Measurements from ENCODE around the gene RIMKLB. TPM values are rescaled to one million over a fixed set of nuclear protein-coding genes. Genes with fewer than 3 reads are reported as not detected.
A peak's percentile ranks its signal among the peaks of the same experiment; 100 is the strongest.

The RIMKLB gene
- total RNA-seq, 1 experiment from 2014 or later: 42.4 TPM

- no peak overlapping the region for H3K4me3 ChIP-seq (ENCODE audit: insufficient read depth, low read depth, low read length)
- no peaks in the 10 kb centered on the region for H3K27me3 ChIP-seq (ENCODE audit: control insufficient read depth, insufficient read depth, low read length)
- H3K36me3 ChIP-seq (replicated peaks; ENCODE audit: control insufficient read depth, insufficient read depth, low read length): no peaks in the 10 kb centered on the region
- DNase-seq: no peak
Measured at GRCh38 chr12:8678661-8679111, 19.1 kb upstream of the RIMKLB start.

- Histone ChIP-seq H3K27me3 (ENCODE audit: control insufficient read depth, insufficient read depth, low read length) (no peaks in the 10 kb centered on the region), H3K36me3 (replicated peaks; ENCODE audit: control insufficient read depth, insufficient read depth, low read length) (no peaks in the 10 kb centered on the region), H3K4me3 (ENCODE audit: insufficient read depth, low read depth, low read length) (no peak overlapping the region)
- DNase-seq: peak; percentile 60
Measured at GRCh38 chr12:8680533-8680932, 17.3 kb upstream of the RIMKLB start.

GRCh38 chr12:8681129-8681884 lies 16.5 kb upstream of the RIMKLB start:
- peak; percentile 52 for DNase-seq
- Histone ChIP-seq H3K4me3 (ENCODE audit: insufficient read depth, low read depth, low read length) (no peak overlapping the region), H3K36me3 (replicated peaks; ENCODE audit: control insufficient read depth, insufficient read depth, low read length) (no peaks in the 10 kb centered on the region), H3K27me3 (ENCODE audit: control insufficient read depth, insufficient read depth, low read length) (no peaks in the 10 kb centered on the region)

GRCh38 chr12:8685051-8685450 lies 12.7 kb upstream of the RIMKLB start:
- no peak overlapping the region for H3K4me3 ChIP-seq (ENCODE audit: insufficient read depth, low read depth, low read length)
- H3K27me3 ChIP-seq (ENCODE audit: control insufficient read depth, insufficient read depth, low read length): no peaks in the 10 kb centered on the region
- H3K36me3 ChIP-seq (replicated peaks; ENCODE audit: control insufficient read depth, insufficient read depth, low read length): no peaks in the 10 kb centered on the region
- no peak for DNase-seq

GRCh38 chr12:8687846-8688601 lies 9.8 kb upstream of the RIMKLB start:
- no peaks in the 10 kb centered on the region for H3K27me3 ChIP-seq (ENCODE audit: control insufficient read depth, insufficient read depth, low read length)
- H3K4me3 ChIP-seq (ENCODE audit: insufficient read depth, low read depth, low read length): no peak overlapping the region
- DNase-seq: peak; percentile 69
- no peaks in the 10 kb centered on the region for H3K36me3 ChIP-seq (replicated peaks; ENCODE audit: control insufficient read depth, insufficient read depth, low read length)

- peak; percentile 56 for DNase-seq
- no peaks in the 10 kb centered on the region for H3K27me3 ChIP-seq (ENCODE audit: control insufficient read depth, insufficient read depth, low read length)
Measured at GRCh38 chr12:8689681-8690080, 8.1 kb upstream of the RIMKLB start.

GRCh38 chr12:8692573-8692972 lies 5.2 kb upstream of the RIMKLB start:
- Histone ChIP-seq H3K27me3 (ENCODE audit: control insufficient read depth, insufficient read depth, low read length) (no peaks in the 10 kb centered on the region), H3K4me3 (ENCODE audit: insufficient read depth, low read depth, low read length) (no peak overlapping the region)
- DNase-seq: peak; percentile 85

More at GRCh38 chr12:8689681-8690080, 8.1 kb upstream of the RIMKLB start:
- Histone ChIP-seq H3K4me3 (ENCODE audit: insufficient read depth, low read depth, low read length) (no peak overlapping the region), H3K36me3 (replicated peaks; ENCODE audit: control insufficient read depth, insufficient read depth, low read length) (no peaks in the 10 kb centered on the region)

GRCh38 chr12:8695116-8695515 lies 2.7 kb upstream of the RIMKLB start:
- H3K4me3 ChIP-seq (ENCODE audit: insufficient read depth, low read depth, low read length): no peak overlapping the region
- no peaks in the 10 kb centered on the region; the same call in 1 of the 2 replicates for H3K36me3 ChIP-seq (replicated peaks; ENCODE audit: control insufficient read depth, insufficient read depth, low read length)
- no peaks in the 10 kb centered on the region for H3K27me3 ChIP-seq (ENCODE audit: control insufficient read depth, insufficient read depth, low read length)
- no peak for DNase-seq

More at GRCh38 chr12:8692573-8692972, 5.2 kb upstream of the RIMKLB start:
- no peaks in the 10 kb centered on the region for H3K36me3 ChIP-seq (replicated peaks; ENCODE audit: control insufficient read depth, insufficient read depth, low read length)

GRCh38 chr12:8696442-8697090 lies 1.2 kb upstream of the RIMKLB start:
- DNase-seq: peak; percentile 45
- H3K4me3 ChIP-seq (ENCODE audit: insufficient read depth, low read depth, low read length): peak overlapping the region; percentile 97
- H3K36me3 ChIP-seq (replicated peaks; ENCODE audit: control insufficient read depth, insufficient read depth, low read length): no peaks in the 10 kb centered on the region; the same call in 1 of the 2 replicates
- no peaks in the 10 kb centered on the region for H3K27me3 ChIP-seq (ENCODE audit: control insufficient read depth, insufficient read depth, low read length)

- DNase-seq: no peak
- Histone ChIP-seq H3K36me3 (replicated peaks; ENCODE audit: control insufficient read depth, insufficient read depth, low read length) (no peaks in the 10 kb centered on the region; the same call in 1 of the 2 replicates), H3K27me3 (ENCODE audit: control insufficient read depth, insufficient read depth, low read length) (no peaks in the 10 kb centered on the region)
Measured at GRCh38 chr12:8697120-8697475, 693 bp upstream of the RIMKLB start.

GRCh38 chr12:8698132-8698851 lies 501 bp downstream of the RIMKLB start:
- peak; percentile 91 for DNase-seq
- H3K4me3 ChIP-seq (ENCODE audit: insufficient read depth, low read depth, low read length): peak overlapping the region; percentile 97
- H3K27me3 ChIP-seq (ENCODE audit: control insufficient read depth, insufficient read depth, low read length): no peaks in the 10 kb centered on the region
- H3K36me3 ChIP-seq (replicated peaks; ENCODE audit: control insufficient read depth, insufficient read depth, low read length): no peaks in the 10 kb centered on the region; the same call in 1 of the 2 replicates

More at GRCh38 chr12:8697120-8697475, 693 bp upstream of the RIMKLB start:
- H3K4me3 ChIP-seq (ENCODE audit: insufficient read depth, low read depth, low read length): peak overlapping the region; percentile 97

GRCh38 chr12:8698879-8699278 lies 1.1 kb downstream of the RIMKLB start:
- Histone ChIP-seq H3K36me3 (replicated peaks; ENCODE audit: control insufficient read depth, insufficient read depth, low read length) (no peaks in the 10 kb centered on the region; the same call in 1 of the 2 replicates), H3K27me3 (ENCODE audit: control insufficient read depth, insufficient read depth, low read length) (no peaks in the 10 kb centered on the region), H3K4me3 (ENCODE audit: insufficient read depth, low read depth, low read length) (peak overlapping the region; percentile 97)
- DNase-seq: no peak

- no peaks in the 10 kb centered on the region for H3K27me3 ChIP-seq (ENCODE audit: control insufficient read depth, insufficient read depth, low read length)
- no peak overlapping the region for H3K4me3 ChIP-seq (ENCODE audit: insufficient read depth, low read depth, low read length)
- H3K36me3 ChIP-seq (replicated peaks; ENCODE audit: control insufficient read depth, insufficient read depth, low read length): no peaks in the 10 kb centered on the region; the same call in 1 of the 2 replicates
- DNase-seq: peak; percentile 29
Measured at GRCh38 chr12:8699714-8700113, 1.9 kb downstream of the RIMKLB start.

GRCh38 chr12:8701046-8701660 lies 3.4 kb downstream of the RIMKLB start:
- Histone ChIP-seq H3K4me3 (ENCODE audit: insufficient read depth, low read depth, low read length) (no peak overlapping the region), H3K36me3 (replicated peaks; ENCODE audit: control insufficient read depth, insufficient read depth, low read length) (no peaks in the 10 kb centered on the region; the same call in 1 of the 2 replicates), H3K27me3 (ENCODE audit: control insufficient read depth, insufficient read depth, low read length) (no peaks in the 10 kb centered on the region)
- DNase-seq: no peak

All from H7 (cell line).